RWPE2 (cell line): ENCODE results near the gene OBSCN.

Experiments
- ATAC-seq: fragments of 200-7000 bp; cut with Tn5 transposase; 3 replicates; pipeline ENCODE4 v1.9.1; 2021; ENCODE audit warnings: low read depth
- DNase-seq: peaks from one replicate; pipeline ENCODE4 v3.0.0-alpha.2; 2020; ENCODE audit warnings: low spot score
- H3K27ac ChIP-seq: fragments of 450-650 bp; 2 replicates; pipeline ENCODE4 v1.5.1; 2017; ENCODE audit warnings: mild to moderate bottlenecking; ENCODE audit not compliant: poor library complexity, severe bottlenecking
- H3K27me3 ChIP-seq: fragments of 250-450 bp; sonication (Bioruptor Pico); 2 replicates; pipeline ENCODE4 v1.5.1; 2021; ENCODE audit warnings: mild to moderate bottlenecking, moderate library complexity; ENCODE audit not compliant: insufficient read depth, poor library complexity, severe bottlenecking
- H3K36me3 ChIP-seq: fragments of 250-450 bp; sonication (Bioruptor Pico); 2 replicates; pipeline ENCODE4 v1.5.1; 2020; ENCODE audit warnings: low read depth, mild to moderate bottlenecking, moderate library complexity
- H3K4me1 ChIP-seq: fragments of 250-450 bp; sonication (Bioruptor Pico); 2 replicates; pipeline ENCODE4 v1.5.1; 2021; ENCODE audit warnings: mild to moderate bottlenecking, moderate library complexity; ENCODE audit not compliant: insufficient read depth, poor library complexity, severe bottlenecking
- H3K4me3 ChIP-seq: fragments of 250-450 bp; sonication (Bioruptor Pico); 2 replicates; pipeline ENCODE4 v1.5.1; 2021; ENCODE audit warnings: mild to moderate bottlenecking, moderate library complexity; ENCODE audit not compliant: severe bottlenecking
- H3K9me3 ChIP-seq: fragments of 250-450 bp; sonication (Bioruptor Pico); 2 replicates; pipeline ENCODE4 v1.5.1; 2021; ENCODE audit warnings: mild to moderate bottlenecking, moderate library complexity; ENCODE audit not compliant: severe bottlenecking
- TF ChIP-seq, protein P1 (sequence below): fragments of 450-650 bp; IDR thresholded peaks from one replicate; pipeline ENCODE4 v1.5.1; 2017; ENCODE audit warnings: mild to moderate bottlenecking, moderate library complexity; ENCODE audit not compliant: poor library complexity, severe bottlenecking

The OBSCN gene

DNA sequence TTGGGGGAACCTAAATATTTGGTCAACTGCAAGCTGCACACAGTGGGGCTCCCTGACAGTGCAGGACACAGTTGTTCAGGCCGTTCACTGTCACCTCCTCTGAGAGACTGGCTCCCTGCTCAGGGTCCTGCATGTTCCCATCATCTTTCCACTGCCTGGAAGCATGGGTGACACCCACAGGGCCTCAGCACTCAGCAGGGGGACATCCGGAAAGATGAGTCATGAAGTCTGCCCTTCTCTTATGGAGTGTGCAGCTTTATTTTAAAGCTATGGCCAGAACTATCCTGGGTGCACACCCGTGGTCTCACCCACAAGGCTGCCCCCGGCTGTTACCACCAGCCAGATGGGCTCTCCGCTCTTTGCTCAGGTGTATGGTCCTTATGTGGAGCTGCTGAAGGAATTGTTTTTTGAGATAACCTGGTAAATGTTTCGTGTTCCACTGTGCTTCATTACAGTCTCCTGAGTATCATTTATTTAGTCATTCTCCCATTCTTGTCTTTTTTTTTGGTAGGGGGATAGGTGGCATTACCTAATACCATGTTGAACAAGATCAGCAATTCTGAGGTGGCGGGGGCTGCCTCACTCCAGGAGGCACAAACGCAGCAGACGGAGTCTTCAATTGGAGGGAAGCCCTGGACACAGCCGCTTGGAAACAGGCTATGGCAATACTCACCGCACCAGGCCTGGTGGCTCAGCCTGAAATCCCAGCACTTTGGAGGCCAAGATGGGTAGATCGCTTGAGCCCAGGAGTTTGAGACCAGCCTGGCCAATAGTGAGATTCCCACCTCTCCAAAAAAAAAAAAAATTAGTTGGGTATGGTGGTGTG, 184.5 kb downstream of the OBSCN start:
- Histone ChIP-seq H3K4me3 (no peak overlapping the region), H3K4me1 (no peaks in the 10 kb centered on the region), H3K27me3 (no peaks in the 10 kb centered on the region), H3K27ac (no peak overlapping the region), H3K9me3 (no peaks in the 10 kb centered on the region), H3K36me3 (no peaks in the 10 kb centered on the region; the same call in 1 of the 2 replicates)
- DNase-seq (no peak), ATAC-seq (no peak)
- TF ChIP-seq, protein P1, sequence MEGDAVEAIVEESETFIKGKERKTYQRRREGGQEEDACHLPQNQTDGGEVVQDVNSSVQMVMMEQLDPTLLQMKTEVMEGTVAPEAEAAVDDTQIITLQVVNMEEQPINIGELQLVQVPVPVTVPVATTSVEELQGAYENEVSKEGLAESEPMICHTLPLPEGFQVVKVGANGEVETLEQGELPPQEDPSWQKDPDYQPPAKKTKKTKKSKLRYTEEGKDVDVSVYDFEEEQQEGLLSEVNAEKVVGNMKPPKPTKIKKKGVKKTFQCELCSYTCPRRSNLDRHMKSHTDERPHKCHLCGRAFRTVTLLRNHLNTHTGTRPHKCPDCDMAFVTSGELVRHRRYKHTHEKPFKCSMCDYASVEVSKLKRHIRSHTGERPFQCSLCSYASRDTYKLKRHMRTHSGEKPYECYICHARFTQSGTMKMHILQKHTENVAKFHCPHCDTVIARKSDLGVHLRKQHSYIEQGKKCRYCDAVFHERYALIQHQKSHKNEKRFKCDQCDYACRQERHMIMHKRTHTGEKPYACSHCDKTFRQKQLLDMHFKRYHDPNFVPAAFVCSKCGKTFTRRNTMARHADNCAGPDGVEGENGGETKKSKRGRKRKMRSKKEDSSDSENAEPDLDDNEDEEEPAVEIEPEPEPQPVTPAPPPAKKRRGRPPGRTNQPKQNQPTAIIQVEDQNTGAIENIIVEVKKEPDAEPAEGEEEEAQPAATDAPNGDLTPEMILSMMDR, result no peak

DNA sequence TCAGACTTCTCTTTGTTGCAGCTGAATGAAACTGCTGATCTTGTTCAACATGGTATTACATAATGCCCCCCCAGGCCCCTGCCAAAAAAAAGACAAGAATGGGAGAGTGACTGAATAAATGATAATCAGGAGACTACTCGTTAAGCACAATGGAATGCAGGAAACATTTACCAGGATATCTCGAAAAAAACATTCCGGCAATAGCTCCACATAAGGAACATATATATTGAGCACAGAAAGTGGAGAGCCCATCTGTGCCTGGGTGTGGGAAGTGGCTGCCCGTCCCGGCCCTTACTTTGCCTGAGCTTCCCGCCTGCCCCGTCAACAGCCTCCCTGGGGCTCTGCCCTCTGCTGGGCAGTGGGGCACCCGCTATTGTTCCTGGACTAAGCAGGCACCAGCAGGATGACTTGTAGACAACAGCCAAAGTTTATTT, 185.4 kb downstream of the OBSCN start:
- Histone ChIP-seq H3K4me1 (no peaks in the 10 kb centered on the region), H3K27me3 (no peaks in the 10 kb centered on the region), H3K27ac (no peak overlapping the region), H3K36me3 (peaks cover 2% of the 10 kb centered on the region), H3K9me3 (no peaks in the 10 kb centered on the region), H3K4me3 (no peak overlapping the region)
- DNase-seq (no peak), ATAC-seq (peak; percentile 77)
- TF ChIP-seq, protein P1, result peak; percentile 34

DNA sequence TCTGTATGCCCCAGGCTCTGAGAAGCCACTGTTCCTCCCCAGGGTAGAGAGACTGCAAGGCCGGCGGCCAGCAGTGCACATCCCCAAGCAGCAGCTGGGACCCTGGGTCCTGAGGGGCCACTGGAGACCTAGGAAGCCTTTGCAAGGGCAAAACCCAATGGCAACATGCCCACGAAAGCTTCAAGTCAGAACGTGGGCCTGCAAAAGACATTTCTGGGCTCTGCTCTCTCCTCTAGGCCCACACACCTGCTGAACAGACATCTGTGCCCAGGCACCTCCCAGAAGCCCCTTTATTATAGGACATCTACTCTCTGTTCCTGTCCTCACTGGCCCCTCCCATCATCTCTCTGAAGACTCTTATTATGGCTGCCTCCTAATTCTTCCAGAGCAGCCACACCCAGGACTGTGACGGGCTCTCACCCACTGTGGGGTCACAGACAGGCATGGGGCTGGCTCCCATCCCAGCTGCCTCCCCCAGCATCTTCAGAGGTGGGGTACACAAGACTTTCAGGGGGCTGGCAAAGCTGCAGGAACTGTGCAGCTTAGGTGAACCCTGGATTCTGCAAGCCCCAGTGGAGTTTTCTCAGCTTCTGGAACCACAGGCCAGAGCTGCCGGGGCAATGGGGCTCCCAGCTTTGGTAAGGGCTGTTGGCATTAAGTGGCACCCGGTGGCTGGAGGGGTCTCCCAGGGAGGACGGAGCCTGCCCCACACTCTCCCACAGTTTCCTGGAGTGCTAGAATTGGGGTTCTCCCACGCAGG, 186.1 kb downstream of the OBSCN start:
- ATAC-seq, result peak; percentile 8; the same call in 1 of the 3 replicates
- TF ChIP-seq, protein P1, result no peak
- H3K27ac ChIP-seq, result no peak overlapping the region
- no peaks in the 10 kb centered on the region for H3K4me1 ChIP-seq
- H3K36me3 ChIP-seq, result peaks cover 4% of the 10 kb centered on the region
- no peak overlapping the region for H3K4me3 ChIP-seq
- H3K27me3 ChIP-seq, result no peaks in the 10 kb centered on the region
- no peaks in the 10 kb centered on the region for H3K9me3 ChIP-seq
- no peak for DNase-seq

DNA sequence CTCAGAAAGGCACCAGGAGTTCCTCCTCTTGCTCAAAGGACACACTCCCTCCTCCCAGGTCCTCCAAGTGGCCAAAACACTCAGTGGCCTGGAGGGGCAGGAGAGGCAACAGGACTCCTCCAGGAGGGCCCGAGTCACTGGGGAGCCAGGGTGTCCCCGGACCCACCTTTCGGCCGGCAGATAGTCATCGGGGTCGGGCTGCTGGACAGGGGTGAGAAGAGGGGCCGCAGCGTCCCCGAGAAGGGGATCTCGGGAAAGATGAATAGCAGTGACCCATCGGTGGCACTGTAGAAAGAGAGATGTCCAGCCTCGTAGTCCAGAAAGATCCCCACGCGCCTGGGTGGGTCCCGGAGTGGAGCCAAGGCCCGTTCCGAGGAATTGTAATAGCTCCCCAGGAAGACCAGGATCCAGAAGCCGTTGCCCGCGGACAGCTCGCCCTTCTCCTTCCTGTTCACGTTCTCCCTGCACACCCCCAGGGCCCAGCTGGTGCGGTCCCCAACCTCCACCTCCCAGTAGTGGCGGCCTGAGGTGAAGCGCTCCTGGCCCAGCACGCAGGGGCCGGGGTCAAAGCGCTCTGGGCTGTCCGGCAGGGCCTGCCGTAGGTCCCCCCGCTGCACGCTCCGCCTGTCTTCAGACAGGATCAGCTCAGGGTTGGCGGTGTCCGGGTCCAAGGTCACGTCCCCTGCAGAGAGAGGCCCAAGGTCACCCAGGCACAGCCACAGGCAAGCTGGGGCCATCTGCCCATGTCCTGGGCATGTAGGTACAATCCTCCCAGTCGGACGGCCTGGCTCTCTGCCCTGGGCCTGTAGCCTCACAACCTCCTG, 186.9 kb downstream of the OBSCN start:
- H3K27me3 ChIP-seq, result no peaks in the 10 kb centered on the region

More for the DNA sequence above, 186.9 kb downstream of the OBSCN start:
- ATAC-seq (no peak), DNase-seq (no peak)
- TF ChIP-seq, protein P1, result no peak
- Histone ChIP-seq H3K4me3 (no peak overlapping the region), H3K4me1 (no peaks in the 10 kb centered on the region), H3K9me3 (no peaks in the 10 kb centered on the region), H3K27ac (no peak overlapping the region), H3K36me3 (peaks cover 4% of the 10 kb centered on the region)
